A673 (cell line): ENCODE results near the gene NRXN3. TPM values are rescaled to one million over a fixed set of nuclear protein-coding genes. Genes with fewer than 3 reads are reported as not detected.

Experiments used
- BruUV-seq: library from RNA; stranded (reverse); fragments of 400-500 nt; replicated peaks from 2 replicates; lab custom pipeline; 2021; lab: Mats Ljungman, UMichigan
- CTCF ChIA-PET: fragments of 300-600 bp; sonication (Branson Sonifier 250); formaldehyde crosslinking; loops from one replicate; lab custom pipeline; 2022; ENCODE audit warnings: antibody characterized with exemption; lab: Charles Lee
- POLR2A ChIA-PET: fragments of 300-600 bp; sonication (Branson Sonifier 250); formaldehyde crosslinking; loops from one replicate; lab custom pipeline; 2022; ENCODE audit warnings: antibody characterized with exemption; ENCODE audit not compliant: low non-redundant PET; lab: Charles Lee
- DNase-seq: peaks from one replicate; pipeline ENCODE4 v3.0.0-alpha.2; 2015; ENCODE audit warnings: low spot score
- H3K27ac ChIP-seq: fragments of 200-600 bp; sonication (generic); 2 replicates; pipeline ENCODE4 v1.5.1; 2016; ENCODE audit warnings: mixed run types, low read depth, mild to moderate bottlenecking, mixed read lengths, antibody characterized with exemption, low read length; ENCODE audit not compliant: poor library complexity, severe bottlenecking
- H3K27me3 ChIP-seq: fragments of 200-600 bp; sonication (generic); replicated peaks from 2 replicates; pipeline ENCODE4 v1.6.1; 2017; ENCODE audit warnings: mixed run types, low read depth, mild to moderate bottlenecking, mixed read lengths, antibody characterized with exemption, low read length; ENCODE audit not compliant: insufficient read depth, poor library complexity
- H3K36me3 ChIP-seq: fragments of 200-600 bp; sonication (generic); 2 replicates; pipeline ENCODE4 v1.6.1; 2016; ENCODE audit warnings: mixed run types, mild to moderate bottlenecking, mixed read lengths, antibody characterized with exemption, low read length; ENCODE audit not compliant: insufficient read depth, poor library complexity, severe bottlenecking
- H3K4me1 ChIP-seq: fragments of 200-600 bp; sonication (generic); 2 replicates; pipeline ENCODE4 v1.6.1; 2017; ENCODE audit warnings: mixed run types, mild to moderate bottlenecking, mixed read lengths, antibody characterized with exemption, low read length; ENCODE audit not compliant: insufficient read depth, poor library complexity, severe bottlenecking
- H3K4me3 ChIP-seq: fragments of 200-600 bp; sonication (generic); 2 replicates; pipeline ENCODE4 v1.5.1; 2016; ENCODE audit warnings: low read depth, mixed run types, mild to moderate bottlenecking, mixed read lengths, low read length; ENCODE audit not compliant: poor library complexity, severe bottlenecking
- H3K9me3 ChIP-seq: fragments of 200-600 bp; sonication (generic); 2 replicates; pipeline ENCODE4 v1.6.1; 2016; ENCODE audit warnings: mixed run types, low read depth, mild to moderate bottlenecking, mixed read lengths, antibody characterized with exemption, low read length; ENCODE audit not compliant: poor library complexity, severe bottlenecking
- CTCF ChIP-seq: fragments of 300-800, 200-600 bp; sonication (generic); conservative IDR thresholded peaks from 2 replicates; pipeline ENCODE4 v1.5.1; 2017; ENCODE audit warnings: low read depth, mild to moderate bottlenecking, antibody characterized with exemption, low read length, moderate library complexity, mixed read lengths
- EZH2 ChIP-seq: fragments of 200-600 bp; sonication (generic); IDR thresholded peaks from 2 replicates; pipeline ENCODE4 v1.6.1; 2017; ENCODE audit warnings: borderline replicate concordance, low read depth, mild to moderate bottlenecking, mixed read lengths, antibody characterized with exemption, low read length; ENCODE audit not compliant: poor library complexity, severe bottlenecking
- intact Hi-C: fragments of 100-400 bp; cut with micrococcal nuclease; formaldehyde crosslinking; loops from one replicate; pipeline ENCODE4 v1.10.0; 2022; ENCODE audit not compliant: unreplicated experiment
- total RNA-seq: library from RNA; stranded (reverse); gene quantifications from 2 replicates; pipeline ENCODE4 v1.2.3, GENCODE V29; 2021

NRXN3 gene
- total RNA-seq, 1 experiment from 2014 or later: 0.21 TPM

GRCh38 chr14:78986989-78987388, 816.8 kb downstream of the NRXN3 start:
- Histone ChIP-seq H3K36me3 (no peaks in the 10 kb centered on the region), H3K4me3 (no peak overlapping the region), H3K9me3 (no peaks in the 10 kb centered on the region), H3K27ac (no peak overlapping the region), H3K4me1 (no peaks in the 10 kb centered on the region), H3K27me3 (peaks cover 13% of the 10 kb centered on the region)
- ChIA-PET CTCF (no interaction called here), POLR2A (no interaction called here)
- no peak for TF ChIP-seq CTCF
- no peak for TF ChIP-seq EZH2
- DNase-seq: no peak
- intact Hi-C loops: no loop called here
- no TSS peak for BruUV-seq

DNA sequence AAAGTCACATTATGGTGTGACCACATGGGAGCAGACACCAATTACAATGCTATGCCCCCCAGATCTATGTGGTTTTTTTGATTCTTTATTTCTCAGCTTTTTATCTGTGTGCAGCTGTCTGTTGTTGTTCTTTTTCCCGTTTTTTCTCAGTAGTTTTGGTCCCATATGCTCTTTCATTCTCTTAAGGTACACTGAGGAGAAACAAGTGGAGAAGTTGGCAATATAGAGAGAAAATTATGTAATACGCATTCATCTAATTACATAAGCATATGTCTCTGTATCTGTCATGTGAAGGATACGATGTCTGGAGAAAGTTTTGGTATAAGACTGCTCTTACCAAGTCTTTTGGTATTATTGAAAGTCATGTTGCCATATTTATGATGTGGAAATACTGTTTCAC, 819.0 kb downstream of the NRXN3 start:
- H3K27me3 ChIP-seq: peaks cover 7% of the 10 kb centered on the region
- BruUV-seq: no TSS peak
- intact Hi-C loops: no loop called here
- ChIA-PET CTCF (no interaction called here), POLR2A (no interaction called here)
- H3K9me3 ChIP-seq: no peaks in the 10 kb centered on the region
- H3K4me3 ChIP-seq: no peak overlapping the region
- no peaks in the 10 kb centered on the region for H3K36me3 ChIP-seq
- no peak for DNase-seq
- TF ChIP-seq EZH2: no peak
- TF ChIP-seq CTCF: no peak
- no peaks in the 10 kb centered on the region for H3K4me1 ChIP-seq
- H3K27ac ChIP-seq: no peak overlapping the region

GRCh38 chr14:78992867-78993266, 822.7 kb downstream of the NRXN3 start:
- intact Hi-C loops: no loop called here
- POLR2A ChIA-PET: no interaction called here
- CTCF ChIA-PET: no interaction called here

More at GRCh38 chr14:78992867-78993266, 822.7 kb downstream of the NRXN3 start:
- H3K4me3 ChIP-seq: no peak overlapping the region
- H3K4me1 ChIP-seq: no peaks in the 10 kb centered on the region
- H3K36me3 ChIP-seq: no peaks in the 10 kb centered on the region
- no peak for TF ChIP-seq CTCF
- no peak for TF ChIP-seq EZH2
- H3K27ac ChIP-seq: no peak overlapping the region
- BruUV-seq: no TSS peak
- no peak for DNase-seq
- H3K9me3 ChIP-seq: no peaks in the 10 kb centered on the region
- H3K27me3 ChIP-seq: no peaks in the 10 kb centered on the region
